ENCODE data around the gene GRIK3.

DNA sequence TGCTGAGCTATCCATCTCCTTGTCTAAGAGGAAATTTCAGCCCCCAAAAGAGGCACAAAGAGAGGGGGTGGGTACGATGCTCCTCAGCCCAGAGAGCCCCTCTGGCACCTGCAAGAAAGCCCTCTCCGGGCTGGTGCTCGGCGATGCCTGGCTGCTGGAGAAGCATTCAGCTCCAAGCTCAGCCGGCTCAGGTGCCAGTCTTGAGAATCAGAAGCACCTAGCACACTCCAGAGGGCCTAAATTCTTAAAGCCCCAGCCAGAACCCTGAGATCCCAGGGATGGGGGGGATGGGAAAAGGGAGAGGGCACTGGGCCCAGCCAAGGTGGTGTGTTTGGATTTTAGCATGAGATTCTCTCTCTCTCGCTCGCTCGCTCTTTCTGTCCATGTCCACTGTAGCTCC, 2.9 kb downstream of the GRIK3 start:
- TF ChIP-seq, protein P1, sequence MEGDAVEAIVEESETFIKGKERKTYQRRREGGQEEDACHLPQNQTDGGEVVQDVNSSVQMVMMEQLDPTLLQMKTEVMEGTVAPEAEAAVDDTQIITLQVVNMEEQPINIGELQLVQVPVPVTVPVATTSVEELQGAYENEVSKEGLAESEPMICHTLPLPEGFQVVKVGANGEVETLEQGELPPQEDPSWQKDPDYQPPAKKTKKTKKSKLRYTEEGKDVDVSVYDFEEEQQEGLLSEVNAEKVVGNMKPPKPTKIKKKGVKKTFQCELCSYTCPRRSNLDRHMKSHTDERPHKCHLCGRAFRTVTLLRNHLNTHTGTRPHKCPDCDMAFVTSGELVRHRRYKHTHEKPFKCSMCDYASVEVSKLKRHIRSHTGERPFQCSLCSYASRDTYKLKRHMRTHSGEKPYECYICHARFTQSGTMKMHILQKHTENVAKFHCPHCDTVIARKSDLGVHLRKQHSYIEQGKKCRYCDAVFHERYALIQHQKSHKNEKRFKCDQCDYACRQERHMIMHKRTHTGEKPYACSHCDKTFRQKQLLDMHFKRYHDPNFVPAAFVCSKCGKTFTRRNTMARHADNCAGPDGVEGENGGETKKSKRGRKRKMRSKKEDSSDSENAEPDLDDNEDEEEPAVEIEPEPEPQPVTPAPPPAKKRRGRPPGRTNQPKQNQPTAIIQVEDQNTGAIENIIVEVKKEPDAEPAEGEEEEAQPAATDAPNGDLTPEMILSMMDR (conservative IDR thresholded peaks at IDR 0.05; ENCODE audit: low read length): no peak
- no peak for TF ChIP-seq EZH2phosphoT487 (IDR thresholded peaks at IDR 0.05; ENCODE audit: borderline replicate concordance, low read depth, low read length)

Measured in OCI-LY7 (cell line).